ENCODE results near the gene ZC3H4.
"Not testable (repeated sequence)": the region's sequence is repeated elsewhere in the genome, so short reads cannot be mapped to it uniquely, and the experiment has no call there.

ZC3H4 gene

GRCh38 chr19:47084879-47085439, 28.6 kb downstream of the ZC3H4 start:
- DNase-seq (ENCODE audit: low read depth in 2 of 2), result no peak

- DNase-seq (ENCODE audit: low read depth in 2 of 2), result no peak
Observed at GRCh38 chr19:47082493-47082892, 31.1 kb downstream of the ZC3H4 start.

- no peak for DNase-seq (ENCODE audit: low read depth in 2 of 2)
Observed at GRCh38 chr19:47081095-47081494, 32.5 kb downstream of the ZC3H4 start.

GRCh38 chr19:47078351-47078750, 35.2 kb downstream of the ZC3H4 start:
- not testable (repeated sequence) for DNase-seq (ENCODE audit: low read depth in 2 of 2)

GRCh38 chr19:47075941-47076340, 37.6 kb downstream of the ZC3H4 start:
- DNase-seq (ENCODE audit: low read depth in 2 of 2), result no peak

GRCh38 chr19:47075179-47075810, 38.3 kb downstream of the ZC3H4 start:
- DNase-seq (ENCODE audit: low read depth in 2 of 2), result no peak

GRCh38 chr19:47074621-47075020, 39.0 kb downstream of the ZC3H4 start:
- DNase-seq (ENCODE audit: low read depth in 2 of 2), result no peak

GRCh38 chr19:47073574-47073973, 40.0 kb downstream of the ZC3H4 start:
- DNase-seq (ENCODE audit: low read depth in 2 of 2), result no peak

- DNase-seq (ENCODE audit: low read depth in 2 of 2), result no peak
Observed at GRCh38 chr19:47072323-47072722, 41.3 kb downstream of the ZC3H4 start.

- no peak for DNase-seq (ENCODE audit: low read depth in 2 of 2)
Observed at GRCh38 chr19:47071731-47072130, 41.8 kb downstream of the ZC3H4 start.

- no peak for DNase-seq (ENCODE audit: low read depth in 2 of 2)
Observed at GRCh38 chr19:47070756-47071155, 42.8 kb downstream of the ZC3H4 start.

- no peak for DNase-seq (ENCODE audit: low read depth in 2 of 2)
Observed at GRCh38 chr19:47069795-47070194, 43.8 kb downstream of the ZC3H4 start.

- no peak for DNase-seq (ENCODE audit: low read depth in 2 of 2)
Observed at GRCh38 chr19:47068876-47069406, 44.6 kb downstream of the ZC3H4 start.

- no peak for DNase-seq (ENCODE audit: low read depth in 2 of 2)
Observed at GRCh38 chr19:47068246-47068645, 45.3 kb downstream of the ZC3H4 start.

- no peak for DNase-seq (ENCODE audit: low read depth in 2 of 2)
Observed at GRCh38 chr19:47067215-47067847, 46.2 kb downstream of the ZC3H4 start.

GRCh38 chr19:47066376-47067214, 47.0 kb downstream of the ZC3H4 start:
- DNase-seq (ENCODE audit: low read depth in 2 of 2), result no peak

GRCh38 chr19:47065242-47065641, 48.3 kb downstream of the ZC3H4 start:
- DNase-seq (ENCODE audit: low read depth in 2 of 2), result no peak

GRCh38 chr19:47063874-47064273, 49.7 kb downstream of the ZC3H4 start:
- DNase-seq (ENCODE audit: low read depth in 2 of 2), result no peak

GRCh38 chr19:47058621-47059022, 55.0 kb downstream of the ZC3H4 start:
- no peak for DNase-seq (ENCODE audit: low read depth in 2 of 2)

- DNase-seq (ENCODE audit: low read depth in 2 of 2), result no peak
Observed at GRCh38 chr19:47057328-47057727, 56.2 kb downstream of the ZC3H4 start.

- no peak for DNase-seq (ENCODE audit: low read depth in 2 of 2)
Observed at GRCh38 chr19:47056411-47056810, 57.2 kb downstream of the ZC3H4 start.

GRCh38 chr19:47050562-47050961, 63.0 kb downstream of the ZC3H4 start:
- not testable (repeated sequence) for DNase-seq (ENCODE audit: low read depth in 2 of 2)

All from stimulated activated CD4-positive, alpha-beta T cell treated with anti-CD3 and anti-CD28 coated beads, Interleukin-1b, Interleukin-23, amount 100 ng/mL, for 4 hours (primary cell).